T-helper 2 cell treated with Interferon-gamma antibody and Interleukin-4, amounts not matched to agents 100 ng/mL and 5 ng/mL, for 36 hours (primary cell): ENCODE data around the gene SLC16A1. TPM values are rescaled to one million over a fixed set of nuclear protein-coding genes. Genes with fewer than 3 reads are reported as not detected.
"Not testable (repeated sequence)": the region's sequence is repeated elsewhere in the genome, so short reads cannot be mapped to it uniquely, and the experiment has no call there.

Experiments
- intact Hi-C: fragments of 100-400 bp; cut with micrococcal nuclease; formaldehyde crosslinking; loops from one replicate; pipeline ENCODE4 v1.15.1; 2023
- total RNA-seq: library from RNA; stranded (reverse); gene quantifications from 2 replicates; pipeline ENCODE4 v1.2.3, GENCODE V29; 2022

Gene SLC16A1
- total RNA-seq, 1 donor from 2014 or later: 61.6 TPM

DNA sequence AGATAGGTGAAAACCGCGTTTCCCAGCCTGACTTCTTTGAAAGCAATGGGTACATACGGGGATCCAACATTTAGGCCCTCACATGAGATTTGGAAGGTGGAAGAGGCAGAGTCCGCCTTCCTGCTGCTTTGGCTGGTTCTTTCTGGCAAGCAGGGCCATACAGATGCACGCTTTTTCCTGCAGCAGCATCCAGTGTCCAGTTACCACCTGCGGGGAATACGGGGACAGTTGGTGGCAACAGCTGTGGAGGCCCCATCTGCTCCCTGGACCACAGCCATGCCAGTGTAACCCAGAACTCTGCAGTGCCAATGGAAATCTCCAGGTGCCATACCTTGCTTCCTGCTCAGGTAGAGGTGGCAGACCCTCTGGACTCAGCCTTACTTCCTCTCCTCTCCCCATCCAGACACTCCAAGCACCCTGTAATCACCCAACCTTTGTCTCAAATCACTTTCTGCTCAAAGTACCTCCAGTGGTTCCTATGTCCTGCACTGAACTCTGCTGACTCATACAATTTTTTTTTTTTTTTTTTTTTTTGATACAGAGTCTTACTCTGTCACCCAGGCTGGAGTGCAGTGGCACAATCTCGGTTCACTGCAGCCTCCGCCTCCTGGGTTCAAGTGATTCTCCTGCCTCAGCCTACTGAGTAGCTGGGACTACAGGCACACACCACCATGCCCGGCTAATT, 68.3 kb downstream of the SLC16A1 start:
- intact Hi-C loops: no loop called here

DNA sequence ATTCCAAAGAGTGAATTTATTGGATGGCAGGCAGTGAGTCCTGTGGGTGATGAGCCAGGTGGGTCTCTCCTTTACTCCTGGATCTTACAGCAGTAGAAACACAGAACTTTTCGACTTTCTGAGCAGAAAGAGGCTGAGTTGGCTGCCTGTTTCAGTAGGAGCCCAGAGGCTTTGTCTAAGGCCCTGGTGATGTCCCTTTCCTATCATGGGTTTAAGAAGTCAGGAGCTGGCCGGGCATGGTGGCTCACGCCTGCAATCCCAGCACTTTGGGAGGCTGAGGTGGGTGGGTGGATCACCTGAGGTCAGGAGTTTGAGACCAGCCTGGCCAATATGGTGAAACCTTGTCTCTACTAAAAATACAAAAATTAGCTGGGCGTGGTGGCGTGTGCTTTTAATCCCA, 71.0 kb downstream of the SLC16A1 start:
- intact Hi-C loops: not testable (repeated sequence)

DNA sequence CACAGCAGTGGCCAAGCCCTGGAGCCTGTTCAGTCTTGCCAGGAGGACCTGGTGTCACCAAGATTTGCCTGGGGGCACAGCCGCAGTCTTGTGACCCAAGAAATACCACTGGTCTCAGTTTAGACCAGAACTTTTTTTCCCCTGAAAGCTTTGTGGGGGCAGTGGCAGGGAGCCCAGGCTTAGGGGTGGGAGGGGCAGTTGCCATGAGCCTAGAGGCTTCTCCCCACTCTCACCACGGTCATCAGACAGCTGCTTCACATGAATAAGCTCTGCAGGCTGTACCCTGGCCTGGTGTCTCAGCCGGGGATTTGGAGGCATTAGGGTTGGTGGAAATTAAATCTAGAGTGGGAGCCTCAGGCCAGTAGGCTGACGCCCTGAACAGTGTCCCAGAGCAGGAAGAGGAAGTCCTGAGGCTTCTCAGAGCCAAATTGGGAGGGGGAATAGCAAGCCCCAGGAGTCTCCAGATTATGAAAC, 73.7 kb downstream of the SLC16A1 start:
- intact Hi-C loops: no loop called here

DNA sequence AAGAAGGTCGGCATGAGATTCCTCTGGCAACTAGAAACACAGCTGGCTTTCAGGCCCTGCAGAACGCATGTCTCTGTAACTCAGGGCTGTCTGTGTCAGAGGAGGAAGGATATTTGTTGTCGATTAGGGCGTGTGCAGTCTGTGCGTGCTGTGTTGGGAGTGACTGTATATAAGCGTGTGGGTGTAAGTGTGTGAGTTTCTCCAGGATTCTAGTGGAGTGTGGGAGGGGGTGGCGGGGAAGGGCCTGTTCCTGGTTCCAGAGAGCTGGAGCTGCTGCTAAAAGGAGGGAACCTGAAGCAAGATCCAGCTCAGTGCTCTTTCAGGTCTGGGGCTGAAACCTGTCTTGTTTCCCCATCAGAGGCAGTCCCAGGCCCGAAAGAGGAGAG, 74.3 kb downstream of the SLC16A1 start:
- intact Hi-C loops: loop anchor here (1.0 to 2.0 kb wide), 3 partner anchors 75 to 191 kb away; partner anchors contain the start of genes LRIG2 and SLC16A1

DNA sequence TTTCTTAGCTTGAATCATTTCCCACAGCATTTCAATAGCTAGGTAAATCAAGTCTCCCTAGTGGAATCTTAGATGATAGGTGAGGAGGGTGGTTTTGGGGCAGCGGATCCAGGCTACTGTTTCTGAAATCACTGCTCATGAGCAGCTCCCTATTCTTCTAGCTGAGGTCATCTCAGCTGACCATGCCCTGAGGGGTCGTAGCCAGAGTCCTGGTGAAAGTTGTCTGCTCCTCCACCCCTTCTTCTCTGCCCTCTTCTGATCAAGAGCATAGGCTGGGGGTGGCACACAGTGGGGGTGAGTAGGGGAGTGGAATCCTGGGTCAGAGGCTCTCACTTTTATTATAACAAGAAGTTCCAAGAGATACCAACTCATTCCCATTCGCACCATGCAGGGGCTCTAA, 76.2 kb downstream of the SLC16A1 start:
- intact Hi-C loops: loop anchor here (2.0 kb wide), 2 partner anchors 77 to 193 kb away; partner anchors contain the start of genes LRIG2 and SLC16A1

DNA sequence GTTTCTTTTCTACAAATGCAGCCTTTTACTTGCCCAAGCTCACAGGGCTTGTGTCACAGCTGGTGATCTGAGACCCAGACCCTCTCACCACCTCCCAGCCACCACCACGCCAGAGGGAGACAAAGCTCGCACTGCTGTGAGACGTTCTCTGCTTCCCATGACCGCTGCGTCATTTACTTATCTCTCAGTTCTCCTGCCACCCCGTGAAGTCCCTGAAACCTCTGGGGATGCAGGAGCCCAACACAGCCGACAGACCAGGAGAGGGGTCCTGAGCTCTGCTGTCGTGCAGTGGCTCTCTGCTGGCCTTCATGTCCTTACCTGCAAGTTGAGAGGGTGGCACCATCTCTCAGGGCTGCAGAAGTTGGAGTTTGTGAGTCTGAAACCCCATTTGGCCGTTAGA, 77.7 kb downstream of the SLC16A1 start:
- intact Hi-C loops: no loop called here

DNA sequence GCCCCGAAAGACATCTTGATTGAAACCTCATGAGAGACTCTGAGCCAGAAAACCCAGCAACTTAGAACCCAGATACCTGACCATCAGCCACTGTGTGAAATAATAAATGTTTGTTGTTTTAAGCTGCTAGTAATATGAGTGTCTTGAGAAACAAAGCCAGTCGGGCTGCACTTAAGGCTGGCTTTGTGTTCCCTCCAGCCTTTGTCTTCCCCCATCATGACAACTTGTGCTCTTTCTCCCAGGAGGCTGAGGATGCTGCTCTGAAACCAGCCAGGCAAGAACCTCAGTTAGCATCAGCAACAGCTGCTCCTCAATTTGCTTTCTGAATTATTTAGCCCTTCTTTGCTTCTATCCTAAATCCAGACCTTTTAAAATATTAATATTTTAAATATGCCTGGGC, 78.2 kb downstream of the SLC16A1 start:
- intact Hi-C loops: no loop called here

DNA sequence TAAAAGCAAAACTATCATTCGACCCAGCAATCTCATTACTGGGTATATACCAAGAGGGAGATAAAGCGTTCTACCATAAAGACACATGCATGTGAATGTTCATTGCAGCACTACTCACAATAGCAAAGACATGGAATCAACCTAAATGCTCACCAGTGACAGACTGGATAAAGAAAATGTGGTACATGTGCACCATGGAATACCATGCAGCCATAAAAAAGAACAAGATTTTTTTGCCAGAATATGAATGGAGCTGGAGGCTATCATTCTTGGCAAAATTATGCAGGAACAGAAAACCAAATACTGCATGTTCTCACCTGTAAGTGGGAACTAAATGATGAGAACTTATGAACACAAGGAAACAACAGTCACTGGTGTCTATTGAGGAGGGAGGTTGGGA, 79.7 kb downstream of the SLC16A1 start:
- intact Hi-C loops: no loop called here

DNA sequence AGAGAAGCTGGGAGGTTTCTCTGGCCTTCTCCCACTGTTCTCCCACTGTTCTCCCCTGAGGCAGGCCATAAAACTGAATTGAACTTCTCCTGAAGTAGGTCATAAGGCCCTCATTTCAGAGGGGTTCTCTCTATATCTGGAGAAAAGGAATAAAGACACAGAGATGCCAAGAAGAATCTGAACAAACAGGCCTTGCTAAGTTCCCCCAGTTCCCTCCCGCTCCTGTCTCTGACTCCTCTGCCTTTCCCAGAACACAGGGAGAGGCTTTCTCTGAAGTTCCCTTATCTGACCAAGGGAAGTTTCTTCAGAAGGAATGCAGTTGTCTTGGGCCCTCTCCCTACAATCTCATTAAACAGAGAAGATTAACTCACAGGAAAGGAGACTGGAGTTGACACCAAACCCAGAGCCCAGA, 83.4 kb downstream of the SLC16A1 start:
- intact Hi-C loops: no loop called here

DNA sequence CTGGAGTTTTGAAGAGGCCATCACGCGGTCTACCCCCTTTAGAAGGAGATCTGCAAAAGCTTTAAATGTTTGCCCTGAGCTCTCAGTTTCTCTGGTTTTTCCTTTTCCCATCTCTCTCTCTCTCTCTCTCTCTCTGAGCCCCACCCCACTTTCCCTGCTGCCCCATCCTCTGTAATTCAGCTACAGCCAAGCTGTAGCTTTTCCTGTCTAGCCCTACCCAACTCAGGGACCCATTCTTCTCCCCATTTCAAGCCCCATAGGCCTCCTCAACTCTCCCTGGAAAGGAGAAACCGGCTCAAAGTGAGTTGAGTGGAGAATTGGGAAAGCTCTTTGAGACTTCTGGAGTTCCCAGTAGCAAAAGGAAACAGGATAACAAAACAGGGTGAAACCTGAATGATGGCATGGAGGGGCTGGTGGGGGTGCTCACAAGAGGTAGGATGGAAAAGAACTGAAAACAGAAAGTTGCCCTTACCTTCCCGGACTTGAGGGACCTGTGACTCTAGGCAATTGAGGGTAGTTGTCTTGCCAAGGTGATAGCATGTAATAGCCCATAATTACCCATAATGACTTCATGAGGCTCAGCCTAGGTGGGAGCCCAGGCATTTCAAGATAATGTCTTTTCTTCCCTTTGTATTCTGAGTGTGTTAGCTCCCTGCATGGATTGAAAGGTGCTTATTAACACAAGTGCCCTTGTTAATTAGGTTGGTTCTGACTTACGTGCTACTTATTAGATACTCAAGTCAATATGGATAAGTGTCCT, 84.9 kb downstream of the SLC16A1 start:
- intact Hi-C loops: no loop called here

DNA sequence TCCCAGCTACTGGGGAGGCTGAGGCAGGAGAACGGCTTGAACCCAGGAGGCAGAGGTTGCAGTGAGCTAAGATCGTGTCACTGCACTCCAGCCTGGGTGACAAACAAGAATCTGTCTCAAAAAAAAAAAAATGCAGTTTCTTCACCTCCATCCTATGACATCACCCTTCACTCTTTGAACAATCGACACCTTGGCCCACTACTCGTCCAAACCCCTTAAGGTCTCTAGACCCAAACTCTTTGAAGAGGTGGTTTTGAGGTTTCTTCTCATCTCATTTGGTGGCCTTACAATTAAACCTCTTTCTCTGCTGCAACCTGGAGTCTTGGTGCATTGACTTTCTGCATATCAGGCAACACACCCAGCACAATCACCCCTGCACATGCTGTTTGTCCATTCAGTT, 86.1 kb downstream of the SLC16A1 start:
- intact Hi-C loops: no loop called here

DNA sequence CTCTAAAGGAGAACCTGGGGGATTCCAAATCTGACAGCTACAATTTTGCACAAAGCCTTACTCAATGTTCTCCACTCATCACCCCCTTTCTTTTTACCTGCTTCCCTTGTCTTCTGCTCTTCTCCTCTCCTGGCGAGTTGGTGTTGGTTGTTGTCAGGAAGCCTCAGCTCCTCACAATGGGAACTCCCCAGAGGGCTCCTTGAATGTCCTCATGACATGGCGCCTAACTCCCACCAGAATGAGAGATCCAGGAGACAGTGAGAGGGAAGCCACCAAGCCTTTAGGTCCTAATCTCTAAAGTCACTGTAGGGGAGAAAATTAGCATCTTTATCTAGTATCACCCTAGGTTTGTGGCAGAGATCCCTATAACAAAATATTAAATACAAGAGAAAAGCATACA, 87.8 kb downstream of the SLC16A1 start:
- intact Hi-C loops: no loop called here

DNA sequence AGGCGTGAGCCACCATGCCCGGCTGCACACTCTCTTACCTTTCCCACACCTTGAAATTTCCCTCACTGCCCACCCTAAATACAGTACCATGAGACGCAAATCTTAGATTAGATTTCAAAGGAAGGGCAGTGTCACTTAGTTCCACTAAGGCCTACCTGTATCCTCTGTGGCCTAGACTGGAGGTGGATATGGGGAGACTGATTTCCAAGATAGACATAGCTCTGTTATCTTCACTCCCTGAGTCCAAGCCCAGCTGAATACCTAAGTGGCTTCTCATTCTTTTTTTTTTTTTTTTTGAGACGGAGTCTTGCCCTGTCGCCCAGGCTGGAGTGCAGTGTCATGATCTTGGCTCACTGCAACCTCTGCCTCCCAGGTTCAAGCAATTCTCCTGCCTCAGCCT, 89.0 kb downstream of the SLC16A1 start:
- intact Hi-C loops: no loop called here

DNA sequence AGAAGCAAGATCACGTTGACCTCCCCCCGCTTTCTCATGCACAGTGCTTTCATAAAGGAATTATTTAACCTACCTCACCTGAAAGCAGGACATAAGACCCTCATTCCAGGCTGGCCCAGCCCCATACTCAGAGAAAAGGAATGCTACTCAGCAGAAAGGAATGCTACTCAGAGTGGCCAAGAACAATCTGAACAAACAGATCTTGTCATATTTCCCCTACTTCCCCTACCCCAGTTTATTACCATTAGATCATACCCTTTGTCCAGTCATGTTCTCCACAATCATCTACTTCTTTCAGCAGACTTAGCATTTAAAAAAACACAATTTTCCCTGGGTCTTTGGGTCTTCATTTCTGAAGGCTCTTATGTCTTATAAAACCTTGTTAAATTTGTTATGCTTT, 89.8 kb downstream of the SLC16A1 start:
- intact Hi-C loops: no loop called here

DNA sequence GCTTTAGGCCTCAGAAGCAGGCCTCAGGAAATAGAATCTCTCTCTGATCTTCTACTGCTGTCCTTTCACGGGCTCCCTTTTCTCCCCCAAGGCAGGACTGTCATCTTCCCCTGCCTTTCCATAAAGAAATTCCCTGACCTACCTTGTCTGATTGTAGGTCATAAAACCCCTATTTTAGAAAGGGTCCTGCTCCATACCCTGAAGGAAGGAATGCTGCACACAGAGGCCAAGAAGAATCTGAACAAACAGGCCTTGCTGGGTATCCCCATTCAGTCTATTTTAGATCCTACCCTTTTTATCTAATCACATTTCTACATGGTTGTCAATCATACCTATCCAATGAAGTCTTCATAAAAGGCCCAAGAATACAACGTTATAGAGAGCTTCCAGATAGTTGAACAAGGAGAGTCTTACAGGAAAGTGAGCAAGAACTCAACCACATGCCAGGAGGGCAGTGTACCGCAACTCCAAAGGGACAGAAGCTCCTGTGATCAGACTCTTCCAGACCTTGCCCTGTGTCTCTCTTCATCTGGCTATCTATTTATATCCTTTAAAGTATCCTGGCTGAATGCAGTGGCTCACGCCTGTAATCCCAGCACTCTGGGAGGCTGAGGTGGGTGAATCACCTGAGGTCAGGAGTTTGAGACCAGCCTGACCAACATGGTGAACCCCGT, 93.1 kb downstream of the SLC16A1 start:
- intact Hi-C loops: no loop called here

Other genes with a start within 250 kb of the SLC16A1 start
- 87.5 and 99.2 TPM in 2 replicates for gene RHOC, start 249.1 kb downstream of the SLC16A1 start, total RNA-seq
- gene PPM1J, start 240.9 kb downstream of the SLC16A1 start, total RNA-seq: 0.16 and 0.32 TPM in 2 replicates
- 12.9 and 14.9 TPM in 2 replicates for gene LRIG2, start 117.0 kb upstream of the SLC16A1 start, total RNA-seq